ENCODE data around the gene HECTD1. TPM values are rescaled to one million over a fixed set of nuclear protein-coding genes. Genes with fewer than 3 reads are reported as not detected.
"Not testable (repeated sequence)": the region's sequence is repeated elsewhere in the genome, so short reads cannot be mapped to it uniquely, and the experiment has no call there.

HECTD1 gene
- total and polyA plus RNA-seq, 2 experiments from 2014 or later: 49.4 to 180 TPM

GRCh38 chr14:31196839-31197492 is 10.6 kb downstream of the HECTD1 start:
- Histone ChIP-seq H3K27ac (peak overlapping the region; percentile 67), H3K27me3 (no peaks in the 10 kb centered on the region), H3K9me3 (ENCODE audit: low read depth) (no peaks in the 10 kb centered on the region), H3K4me1 (ENCODE audit: low read depth) (peaks cover 20% of the 10 kb centered on the region), H3K36me3 (peaks cover 14% of the 10 kb centered on the region), H3K4me3 (no peak overlapping the region)
- TF ChIP-seq CTCF (IDR thresholded peaks at IDR 0.05; ENCODE audit: low read depth, low read length): no peak
- DNase-seq (ENCODE audit: low read depth in 1 of 2, low spot score in 1 of 2): no peak

- peak in 1 of 2 donors; percentile 40 for DNase-seq (ENCODE audit: low read depth in 1 of 2, low spot score in 1 of 2)
- H3K4me3 ChIP-seq: no peak overlapping the region
- no peaks in the 10 kb centered on the region for H3K9me3 ChIP-seq (ENCODE audit: low read depth)
- H3K27ac ChIP-seq: peak overlapping the region; percentile 11
- TF ChIP-seq CTCF (IDR thresholded peaks at IDR 0.05; ENCODE audit: low read depth, low read length): no peak
- H3K4me1 ChIP-seq (ENCODE audit: low read depth): peaks cover 20% of the 10 kb centered on the region
- H3K36me3 ChIP-seq: peaks cover 8% of the 10 kb centered on the region
- no peaks in the 10 kb centered on the region for H3K27me3 ChIP-seq
These were observed 12.9 kb downstream of the HECTD1 start for GRCh38 chr14:31194661-31195060.

DNA sequence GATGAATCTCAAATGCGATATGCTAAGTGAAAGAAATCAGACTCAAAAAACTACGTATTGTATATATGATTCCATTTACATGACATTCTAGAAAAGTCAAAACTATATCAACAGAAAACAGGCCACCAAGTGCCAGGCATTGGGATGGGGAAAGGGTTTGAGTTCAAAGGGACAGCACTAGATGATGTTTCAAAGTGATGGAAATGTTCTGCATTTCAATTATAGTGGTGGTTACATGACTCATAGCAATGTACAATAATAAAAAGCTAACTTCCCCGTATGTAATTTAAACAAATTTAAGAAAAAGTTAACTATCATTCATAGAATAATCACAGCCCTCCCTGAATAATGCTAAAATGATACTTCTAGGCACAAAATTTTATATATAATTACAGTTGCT is 13.5 kb downstream of the HECTD1 start:
- no peak for TF ChIP-seq CTCF (IDR thresholded peaks at IDR 0.05; ENCODE audit: low read depth, low read length)
- Histone ChIP-seq H3K36me3 (peaks cover 8% of the 10 kb centered on the region), H3K4me1 (ENCODE audit: low read depth) (peaks cover 20% of the 10 kb centered on the region), H3K4me3 (no peak overlapping the region), H3K9me3 (ENCODE audit: low read depth) (no peaks in the 10 kb centered on the region), H3K27ac (no peak overlapping the region), H3K27me3 (no peaks in the 10 kb centered on the region)
- peak in 1 of 2 donors; percentile 38 for DNase-seq (ENCODE audit: low read depth in 1 of 2, low spot score in 1 of 2)

- not testable (repeated sequence) for H3K36me3 ChIP-seq; H3K4me1 ChIP-seq (ENCODE audit: low read depth); DNase-seq (ENCODE audit: low read depth in 1 of 2, low spot score in 1 of 2); H3K27me3 ChIP-seq; H3K27ac ChIP-seq; H3K4me3 ChIP-seq; H3K9me3 ChIP-seq (ENCODE audit: low read depth)
These were observed 15.0 kb downstream of the HECTD1 start for GRCh38 chr14:31192544-31192943.

- no peak for TF ChIP-seq CTCF (IDR thresholded peaks at IDR 0.05; ENCODE audit: low read depth, low read length)
- H3K27ac ChIP-seq: no peak overlapping the region
- peaks cover 8% of the 10 kb centered on the region for H3K36me3 ChIP-seq
These were observed 16.8 kb downstream of the HECTD1 start for GRCh38 chr14:31190717-31191263.

GRCh38 chr14:31190219-31190603 is 17.4 kb downstream of the HECTD1 start:
- Histone ChIP-seq H3K4me1 (ENCODE audit: low read depth) (peaks cover 7% of the 10 kb centered on the region), H3K9me3 (ENCODE audit: low read depth) (no peaks in the 10 kb centered on the region), H3K4me3 (no peak overlapping the region), H3K27me3 (no peaks in the 10 kb centered on the region), H3K36me3 (peaks cover 11% of the 10 kb centered on the region), H3K27ac (no peak overlapping the region)
- DNase-seq (ENCODE audit: low read depth in 1 of 2, low spot score in 1 of 2): no peak
- TF ChIP-seq CTCF (IDR thresholded peaks at IDR 0.05; ENCODE audit: low read depth, low read length): no peak

More at GRCh38 chr14:31190717-31191263, 16.8 kb downstream of the HECTD1 start:
- H3K4me3 ChIP-seq: no peak overlapping the region
- no peaks in the 10 kb centered on the region for H3K27me3 ChIP-seq
- DNase-seq (ENCODE audit: low read depth in 1 of 2, low spot score in 1 of 2): no peak
- H3K4me1 ChIP-seq (ENCODE audit: low read depth): peaks cover 9% of the 10 kb centered on the region
- H3K9me3 ChIP-seq (ENCODE audit: low read depth): no peaks in the 10 kb centered on the region
